Neural progenitor cell (in vitro differentiated cells): Measurements from ENCODE around the gene SNX9. TPM values are rescaled to one million over a fixed set of nuclear protein-coding genes. Genes with fewer than 3 reads are reported as not detected.
A peak's percentile ranks its signal among the peaks of the same experiment; 100 is the strongest.

Source experiments
- DNase-seq: peaks from one replicate; pipeline ENCODE4 v3.0.0-alpha.2; 2016; ENCODE audit warnings: low spot score
- H2AFZ ChIP-seq: fragments of 200-600 bp; sonication (generic); replicated peaks from 2 replicates; pipeline ENCODE4 v1.6.1; 2016; ENCODE audit warnings: antibody characterized with exemption
- H3F3A ChIP-seq: fragments of 200-600 bp; sonication (generic); 2 replicates; pipeline ENCODE4 v1.6.1; 2016; ENCODE audit warnings: antibody characterized with exemption, low read depth
- H3K27ac ChIP-seq: fragments of 200-600 bp; sonication (generic); 2 replicates; pipeline ENCODE4 v1.5.1; 2016; ENCODE audit warnings: mild to moderate bottlenecking
- H3K27me3 ChIP-seq: fragments of 200-600 bp; sonication (generic); 2 replicates; pipeline ENCODE4 v1.6.1; 2016; ENCODE audit warnings: mild to moderate bottlenecking, moderate library complexity
- H3K36me3 ChIP-seq: fragments of 200-600 bp; sonication (generic); 2 replicates; pipeline ENCODE4 v1.5.1; 2016
- H3K4me1 ChIP-seq: fragments of 200-600 bp; sonication (generic); 2 replicates; pipeline ENCODE4 v1.6.1; 2016; ENCODE audit warnings: mixed run types
- H3K4me2 ChIP-seq: fragments of 200-600 bp; sonication (generic); 2 replicates; pipeline ENCODE4 v1.6.1; 2016
- H3K4me3 ChIP-seq: fragments of 200-600 bp; sonication (generic); 2 replicates; pipeline ENCODE4 v1.5.1; 2016
- H3K79me2 ChIP-seq: fragments of 200-600 bp; sonication (generic); 2 replicates; pipeline ENCODE4 v1.6.1; 2016; ENCODE audit warnings: low read depth
- H3K9ac ChIP-seq: fragments of 200-600 bp; sonication (generic); 2 replicates; pipeline ENCODE4 v1.6.1; 2016
- H3K9me3 ChIP-seq: fragments of 200-600 bp; sonication (generic); 2 replicates; pipeline ENCODE4 v1.5.1; 2016; ENCODE audit warnings: low read depth
- H4K20me1 ChIP-seq: fragments of 200-600 bp; sonication (generic); 2 replicates; pipeline ENCODE4 v1.6.1; 2016; ENCODE audit warnings: low read depth
- H3K27ac Mint-ChIP-seq: 3 replicates; pipeline ENCODE4 v1.8.0; 2021; ENCODE audit warnings: mixed read lengths
- H3K27me3 Mint-ChIP-seq: 2 replicates; pipeline ENCODE4 v1.8.0; 2022; ENCODE audit warnings: low read depth, mild to moderate bottlenecking, inconsistent platforms, moderate library complexity, mixed read lengths; ENCODE audit not compliant: insufficient read depth
- H3K36me3 Mint-ChIP-seq: 3 replicates; pipeline ENCODE4 v1.8.0; 2021; ENCODE audit warnings: mixed read lengths
- H3K4me1 Mint-ChIP-seq: 3 replicates; pipeline ENCODE4 v1.8.0; 2021; ENCODE audit warnings: mixed read lengths
- H3K4me3 Mint-ChIP-seq: 3 replicates; pipeline ENCODE4 v1.8.0; 2021; ENCODE audit warnings: mild to moderate bottlenecking, moderate library complexity, mixed read lengths
- H3K9me3 Mint-ChIP-seq: 3 replicates; pipeline ENCODE4 v1.8.0; 2020; ENCODE audit warnings: mixed read lengths
- CTCF ChIP-seq: fragments of 200-600 bp; sonication (generic); IDR thresholded peaks from 2 replicates; pipeline ENCODE4 v1.5.1; 2017; ENCODE audit warnings: antibody characterized with exemption, mild to moderate bottlenecking
- EZH2 ChIP-seq: fragments of 200-600 bp; sonication (generic); IDR thresholded peaks from 2 replicates; pipeline ENCODE4 v1.6.1; 2017; ENCODE audit warnings: antibody characterized with exemption, mild to moderate bottlenecking, moderate library complexity
- EZH2phosphoT487 ChIP-seq: fragments of 200-600 bp; sonication (generic); IDR thresholded peaks from 2 replicates; pipeline ENCODE4 v1.6.1; 2017; ENCODE audit warnings: antibody characterized with exemption
- total RNA-seq: library from RNA; depleted of rRNA; stranded (reverse); fragments of >200 nt; gene quantifications from 2 replicates; pipeline ENCODE4 v1.2.3, GENCODE V29; 2015; ENCODE audit warnings: low replicate concordance

SNX9 gene
- total RNA-seq, 1 donor from 2014 or later = 17.8 TPM

- Mint-ChIP-seq H3K36me3 (peaks cover 36% of the 10 kb centered on the region), H3K4me3 (no peak overlapping the region), H3K27me3 (peaks cover 3% of the 10 kb centered on the region), H3K27ac (no peak overlapping the region), H3K4me1 (peaks cover 42% of the 10 kb centered on the region), H3K9me3 (peaks cover 35% of the 10 kb centered on the region)
- Histone ChIP-seq H3K9ac (no peak overlapping the region), H3K27ac (peak overlapping the region; percentile 87), H3K4me3 (no peak overlapping the region), H3K79me2 (peaks cover 87% of the 10 kb centered on the region), H4K20me1 (no peaks in the 10 kb centered on the region), H3K4me1 (peaks cover 54% of the 10 kb centered on the region), H3F3A (peaks cover 69% of the 10 kb centered on the region), H3K27me3 (no peaks in the 10 kb centered on the region), H3K9me3 (no peaks in the 10 kb centered on the region), H3K4me2 (peak overlapping the region; percentile 69), H2AFZ (no peak overlapping the region), H3K36me3 (peaks cover 3% of the 10 kb centered on the region)
- TF ChIP-seq EZH2phosphoT487 (no peak), EZH2 (no peak), CTCF (no peak)
- DNase-seq = peak; percentile 15
These were observed 7.4 kb downstream of the SNX9 start for GRCh38 chr6:157830354-157831017.

GRCh38 chr6:157831018-157831369 lies 7.9 kb downstream of the SNX9 start:
- Histone ChIP-seq H3K9ac (no peak overlapping the region), H3K36me3 (peaks cover 3% of the 10 kb centered on the region), H3K9me3 (no peaks in the 10 kb centered on the region), H3K27ac (peak overlapping the region; percentile 87), H3K4me1 (peaks cover 54% of the 10 kb centered on the region), H3K27me3 (no peaks in the 10 kb centered on the region), H3K79me2 (peaks cover 87% of the 10 kb centered on the region), H3F3A (peaks cover 69% of the 10 kb centered on the region), H3K4me2 (peak overlapping the region; percentile 69), H2AFZ (no peak overlapping the region), H3K4me3 (peak overlapping the region; percentile 20), H4K20me1 (no peaks in the 10 kb centered on the region)
- H3K27ac Mint-ChIP-seq = peak overlapping the region; percentile 36
- TF ChIP-seq EZH2 (no peak), CTCF (no peak), EZH2phosphoT487 (no peak)
- peaks cover 38% of the 10 kb centered on the region for H3K36me3 Mint-ChIP-seq
- no peak overlapping the region for H3K4me3 Mint-ChIP-seq
- H3K4me1 Mint-ChIP-seq = peaks cover 42% of the 10 kb centered on the region
- DNase-seq = no peak
- H3K27me3 Mint-ChIP-seq = peaks cover 3% of the 10 kb centered on the region
- peaks cover 38% of the 10 kb centered on the region for H3K9me3 Mint-ChIP-seq

GRCh38 chr6:157831424-157832249 lies 8.6 kb downstream of the SNX9 start:
- Histone ChIP-seq H2AFZ (no peak overlapping the region), H3K4me3 (peak overlapping the region; percentile 20), H3K79me2 (peaks cover 88% of the 10 kb centered on the region), H3F3A (peaks cover 66% of the 10 kb centered on the region), H3K4me2 (peak overlapping the region; percentile 69), H3K27ac (peak overlapping the region; percentile 87), H3K27me3 (no peaks in the 10 kb centered on the region), H3K4me1 (peaks cover 54% of the 10 kb centered on the region), H4K20me1 (no peaks in the 10 kb centered on the region), H3K36me3 (peaks cover 3% of the 10 kb centered on the region), H3K9ac (no peak overlapping the region), H3K9me3 (no peaks in the 10 kb centered on the region)
- Mint-ChIP-seq H3K4me1 (peaks cover 42% of the 10 kb centered on the region), H3K27ac (peak overlapping the region; percentile 83), H3K27me3 (peaks cover 3% of the 10 kb centered on the region), H3K9me3 (peaks cover 44% of the 10 kb centered on the region), H3K4me3 (no peak overlapping the region), H3K36me3 (peaks cover 41% of the 10 kb centered on the region)
- peak; percentile 68 for DNase-seq
- TF ChIP-seq EZH2 (no peak), CTCF (no peak), EZH2phosphoT487 (no peak)
